SK-N-SH (cell line): ENCODE data around the gene HERC3. TPM values are rescaled to one million over a fixed set of nuclear protein-coding genes. Genes with fewer than 3 reads are reported as not detected.

Experiments
- CTCF ChIA-PET: fragments of 300-600, 350-600 bp; formaldehyde crosslinking; extraction: SDS; loops from one replicate; lab custom pipeline; 2021; lab: Yijun Ruan, JAX
- POLR2A ChIA-PET: fragments of 350-600 bp; sonication (Branson Sonifier 250); formaldehyde crosslinking; extraction: SDS; loops from one replicate; lab custom pipeline; 2020; ENCODE audit warnings: antibody characterized with exemption, inconsistent platforms; lab: Yijun Ruan, JAX
- DNase-seq: peaks from one replicate; pipeline ENCODE4 v3.0.0; 2012
- H2AFZ ChIP-seq: fragments of 200-600 bp; sonication (generic); 2 replicates; pipeline ENCODE4 v1.8.1; 2016; ENCODE audit warnings: antibody characterized with exemption, mild to moderate bottlenecking, low read depth
- H3F3A ChIP-seq: fragments of 200-600 bp; sonication (generic); replicated peaks from 2 replicates; pipeline ENCODE3; 2016; ENCODE audit warnings: antibody characterized with exemption, mild to moderate bottlenecking; ENCODE audit not compliant: insufficient read depth
- H3K27ac ChIP-seq, 2 experiments: fragments of 200-500 bp in 1 of 2; fragments of 200-600 bp in 1 of 2; sonication (Bioruptor generic) in 1 of 2; sonication (generic), shearing (Covaris generic) in 1 of 2; 2 replicates each; pipeline versions ENCODE4 v1.5.1 to v1.6.1; 2014 to 2016; ENCODE audit warnings: low read depth in 2 of 2, inconsistent platforms in 1 of 2, low read length in 1 of 2, mild to moderate bottlenecking in 1 of 2, mixed read lengths in 1 of 2
- H3K27me3 ChIP-seq: fragments of 200-600 bp; sonication (generic), shearing (Covaris generic); 2 replicates; pipeline ENCODE4 v1.6.1; 2016; ENCODE audit warnings: mixed run types; ENCODE audit not compliant: insufficient read depth
- H3K36me3 ChIP-seq, 2 experiments: fragments of 200-500 bp in 1 of 2; fragments of 200-600 bp in 1 of 2; sonication (Bioruptor generic) in 1 of 2; sonication (generic) in 1 of 2; replicated peaks in 1 of 2; 2 replicates each; pipeline versions ENCODE3 to v1.5.1; 2014 to 2016; ENCODE audit warnings: low read length in 1 of 2, mild to moderate bottlenecking in 1 of 2; ENCODE audit not compliant: insufficient read depth in 2 of 2, control insufficient read depth in 1 of 2
- H3K4me1 ChIP-seq, 2 experiments: fragments of 200-500 bp in 1 of 2; fragments of 200-600 bp in 1 of 2; sonication (Bioruptor generic) in 1 of 2; sonication (generic), shearing (Covaris generic) in 1 of 2; 2 replicates each; pipeline versions ENCODE4 v1.5.1 to v1.6.1; 2014 to 2016; ENCODE audit warnings: low read depth in 1 of 2, low read length in 1 of 2, mixed run types in 1 of 2; ENCODE audit not compliant: insufficient read depth in 2 of 2, control insufficient read depth in 1 of 2
- H3K4me2 ChIP-seq: fragments of 200-600 bp; sonication (generic), shearing (Covaris generic); 2 replicates; pipeline ENCODE4 v1.6.1; 2017; ENCODE audit warnings: mixed run types
- H3K4me3 ChIP-seq, 2 experiments: fragments of 200-500 bp in 1 of 2; fragments of 200-600 bp in 1 of 2; sonication (Bioruptor generic) in 1 of 2; sonication (generic), shearing (Covaris generic) in 1 of 2; 2 replicates each; pipeline versions ENCODE4 v1.5.1 to v1.8.1; 2014 to 2016; ENCODE audit warnings: low read depth in 2 of 2, inconsistent platforms in 1 of 2, low read length in 1 of 2, mild to moderate bottlenecking in 1 of 2, mixed read lengths in 1 of 2, moderate library complexity in 1 of 2
- H3K79me2 ChIP-seq: fragments of 200-600 bp; sonication (generic); 2 replicates; pipeline ENCODE4 v1.8.1; 2017; ENCODE audit warnings: mild to moderate bottlenecking; ENCODE audit not compliant: insufficient read depth
- H3K9ac ChIP-seq: fragments of 200-600 bp; sonication (generic); 2 replicates; pipeline ENCODE4 v1.6.1; 2017; ENCODE audit warnings: mixed run types
- H3K9me2 ChIP-seq: fragments of 200-600 bp; sonication (generic); 2 replicates; pipeline ENCODE4 v1.6.1; 2017; ENCODE audit warnings: mixed run types
- H3K9me3 ChIP-seq: fragments of 200-600 bp; sonication (generic); 2 replicates; pipeline ENCODE4 v1.6.1; 2017; ENCODE audit warnings: mixed run types, mild to moderate bottlenecking, moderate library complexity
- H4K20me1 ChIP-seq: fragments of 200-600 bp; sonication (generic); 2 replicates; pipeline ENCODE4 v1.6.1; 2017; ENCODE audit warnings: mild to moderate bottlenecking, mixed run types; ENCODE audit not compliant: insufficient read depth
- EP300 ChIP-seq, 2 experiments: IDR thresholded peaks; 2 replicates each; pipeline versions ENCODE4 v1.4.0 to v1.6.1; 2012; ENCODE audit warnings: borderline replicate concordance in 1 of 2, low read depth in 1 of 2, low read length in 1 of 2
- EZH2phosphoT487 ChIP-seq: fragments of 200-600 bp; sonication (generic); IDR thresholded peaks from 2 replicates; pipeline ENCODE4 v1.6.1; 2017; ENCODE audit warnings: low read depth, mixed run types, mild to moderate bottlenecking, antibody characterized with exemption, moderate library complexity, borderline replicate concordance
- FOSL2 ChIP-seq: IDR thresholded peaks from 2 replicates; pipeline ENCODE4 v1.4.0; 2012; ENCODE audit warnings: low read depth, mild to moderate bottlenecking, moderate library complexity, borderline replicate concordance
- MEF2A ChIP-seq: IDR thresholded peaks from 2 replicates; pipeline ENCODE4 v1.4.0; 2012; ENCODE audit warnings: low read depth, borderline replicate concordance
- NRF1 ChIP-seq: IDR thresholded peaks from 2 replicates; pipeline ENCODE4 v1.6.1; 2012; ENCODE audit warnings: low read depth, mild to moderate bottlenecking, low read length
- PBX3 ChIP-seq: IDR thresholded peaks from 2 replicates; pipeline ENCODE4; 2012
- RCOR1 ChIP-seq: fragments of 150-350 bp; IDR thresholded peaks from 2 replicates; pipeline ENCODE4 v1.6.1; 2017; ENCODE audit warnings: antibody characterized with exemption, low read length
- REST ChIP-seq: IDR thresholded peaks from 2 replicates; pipeline ENCODE4 v1.6.1; 2012; ENCODE audit warnings: mild to moderate bottlenecking, low read depth, low read length, moderate library complexity
- RFX5 ChIP-seq: IDR thresholded peaks from 2 replicates; pipeline ENCODE4 v1.6.1; 2012; ENCODE audit warnings: mild to moderate bottlenecking, improper control_type of control experiment, low read length
- SMC3 ChIP-seq: IDR thresholded peaks from 2 replicates; pipeline ENCODE4 v1.6.1; 2012; ENCODE audit warnings: low read depth, low read length, improper control_type of control experiment
- TAF1 ChIP-seq: IDR thresholded peaks from 2 replicates; pipeline ENCODE4 v1.6.1; 2012; ENCODE audit warnings: low read depth, mild to moderate bottlenecking, low read length, moderate library complexity, borderline replicate concordance
- YY1 ChIP-seq: IDR thresholded peaks from 2 replicates; pipeline ENCODE4 v1.4.0; 2012; ENCODE audit warnings: low read depth, mild to moderate bottlenecking
- ZBTB33 ChIP-seq: IDR thresholded peaks from 2 replicates; pipeline ENCODE4 v1.4.0; 2012; ENCODE audit warnings: low read depth, borderline replicate concordance
- WGBS: methylation state at CpG from one replicate; pipeline ENCODE4 v1.1.6; 2017; ENCODE audit warnings: low lambda C conversion rate; 5-methylcytosine and 5-hydroxymethylcytosine counted together
- polyA plus RNA-seq, 3 experiments: library from polyadenylated mRNA; depleted of rRNA; stranded (reverse); fragments of >200 nt; gene quantifications; 2 replicates each; pipeline ENCODE4 v1.2.3, GENCODE V29; 2012

Gene HERC3
- polyA plus RNA-seq, 1 of the 3 experiments (the other 2 are of a cell fraction): 4.6 TPM

GRCh38 chr4:88746206-88746605 is 153.9 kb downstream of the HERC3 start:
- CTCF ChIA-PET: no interaction called here
- Histone ChIP-seq H3K9ac (no peak overlapping the region), H3K4me1 (no peaks in the 10 kb centered on the region; a peak in 1 of 4 replicates), H3K36me3 (peaks cover 0 to 3% of the 10 kb centered on the region in 2 experiments), H3K9me3 (no peaks in the 10 kb centered on the region), H3K27me3 (no peaks in the 10 kb centered on the region), H3K9me2 (no peaks in the 10 kb centered on the region), H2AFZ (no peak overlapping the region), H3F3A (no peaks in the 10 kb centered on the region), H3K27ac (no peak overlapping the region), H3K79me2 (no peaks in the 10 kb centered on the region), H4K20me1 (no peaks in the 10 kb centered on the region), H3K4me3 (no peak overlapping the region), H3K4me2 (no peak overlapping the region)
- POLR2A ChIA-PET: no interaction called here
- TF ChIP-seq YY1 (no peak), REST (no peak), EZH2phosphoT487 (no peak), TAF1 (no peak), EP300 (IDR thresholded peaks at IDR 0.05; ENCODE audit: borderline replicate concordance in 1 of 2, low read depth in 1 of 2, low read length in 1 of 2) (no peak), PBX3 (no peak), ZBTB33 (no peak), NRF1 (no peak), RFX5 (no peak), FOSL2 (no peak)
- WGBS: 93% methylated on average over 5 of the region's 5 CpGs
- no peak for DNase-seq

- no peak overlapping the region for H3K4me2 ChIP-seq
- H3K79me2 ChIP-seq: no peaks in the 10 kb centered on the region
- no peak overlapping the region for H3K4me3 ChIP-seq
- H3F3A ChIP-seq: no peaks in the 10 kb centered on the region
- no peaks in the 10 kb centered on the region; a peak in 1 of 4 replicates for H3K4me1 ChIP-seq
- 90% methylated on average over 7 of the region's 7 CpGs for WGBS
- no peaks in the 10 kb centered on the region for H4K20me1 ChIP-seq
- H3K9ac ChIP-seq: no peak overlapping the region
- TF ChIP-seq SMC3 (no peak), MEF2A (no peak), RCOR1 (no peak)
- no peak overlapping the region for H2AFZ ChIP-seq
- ChIA-PET POLR2A (no interaction called here), CTCF (interaction anchor here (0.8 kb wide), 1 partner anchor 14 kb away, joined by 3 read pairs; no protein-coding TSS in a partner anchor)
- no peak for DNase-seq
- H3K27me3 ChIP-seq: no peaks in the 10 kb centered on the region
- H3K36me3 ChIP-seq: peaks cover 0 to 3% of the 10 kb centered on the region in 2 experiments
- no peaks in the 10 kb centered on the region for H3K9me2 ChIP-seq
- H3K27ac ChIP-seq: no peak overlapping the region
- no peaks in the 10 kb centered on the region for H3K9me3 ChIP-seq
Observed at GRCh38 chr4:88747351-88747750, 155.1 kb downstream of the HERC3 start.
